Bronchial epithelial cell (primary cell): ENCODE measurements around the gene APP. TPM values are rescaled to one million over a fixed set of nuclear protein-coding genes. Genes with fewer than 3 reads are reported as not detected.

Experiments used
- DNase-seq: peaks from one replicate; pipeline ENCODE4 v3.0.0-alpha.2; 2010; ENCODE audit warnings: low read depth
- FAIRE-seq: peaks from 2 replicates; lab custom pipeline; 2011; peaks lifted over from hg19 to GRCh38; lab: Jason Lieb, UNC
- H3K27me3 ChIP-seq: 2 replicates; pipeline ENCODE4 v1.5.1; 2011; ENCODE audit warnings: low read length; ENCODE audit not compliant: control insufficient read depth, insufficient read depth
- H3K36me3 ChIP-seq: 2 replicates; pipeline ENCODE4 v1.5.1; 2011; ENCODE audit warnings: low read length; ENCODE audit not compliant: control insufficient read depth, insufficient read depth
- H3K4me3 ChIP-seq: 2 replicates; pipeline ENCODE4 v1.5.1; 2011; ENCODE audit warnings: mild to moderate bottlenecking, low read depth, low read length, control low read depth
- CTCF ChIP-seq: IDR thresholded peaks from 2 replicates; pipeline ENCODE4 v1.5.1; 2011; ENCODE audit warnings: mild to moderate bottlenecking, moderate library complexity, low read length, control low read depth, inconsistent platforms; ENCODE audit not compliant: insufficient read depth, severe bottlenecking
- total RNA-seq: library from RNA; depleted of rRNA; stranded (reverse); fragments of >200 nt; gene quantifications from 2 replicates; pipeline ENCODE4 v1.2.1, GENCODE V29; 2014

APP gene
- total RNA-seq, 1 donor from 2014 or later, result 745 TPM

- FAIRE-seq (no peak), DNase-seq (no peak)
- Histone ChIP-seq H3K4me3 (no peak overlapping the region), H3K36me3 (peaks cover 10% of the 10 kb centered on the region), H3K27me3 (no peaks in the 10 kb centered on the region)
- no peak for TF ChIP-seq CTCF
These were observed 281.9 kb downstream of the APP start for GRCh38 chr21:25888711-25889110.

GRCh38 chr21:25887646-25888306 lies 282.8 kb downstream of the APP start:
- H3K27me3 ChIP-seq, result no peaks in the 10 kb centered on the region
- no peak overlapping the region for H3K4me3 ChIP-seq
- no peak for TF ChIP-seq CTCF
- no peak for DNase-seq
- H3K36me3 ChIP-seq, result peaks cover 10% of the 10 kb centered on the region
- FAIRE-seq, result no peak

- TF ChIP-seq CTCF, result no peak
- no peak for DNase-seq
- H3K36me3 ChIP-seq, result peaks cover 12% of the 10 kb centered on the region
- H3K4me3 ChIP-seq, result no peak overlapping the region
- no peak for FAIRE-seq
- no peaks in the 10 kb centered on the region for H3K27me3 ChIP-seq
These were observed 283.4 kb downstream of the APP start for GRCh38 chr21:25887166-25887565.

- H3K27me3 ChIP-seq, result no peaks in the 10 kb centered on the region
- DNase-seq (no peak), FAIRE-seq (no peak)
- no peak for TF ChIP-seq CTCF
- no peak overlapping the region for H3K4me3 ChIP-seq
- peaks cover 9% of the 10 kb centered on the region for H3K36me3 ChIP-seq
These were observed 284.7 kb downstream of the APP start for GRCh38 chr21:25885880-25886279.

- DNase-seq (no peak), FAIRE-seq (no peak)
- no peak for TF ChIP-seq CTCF
- Histone ChIP-seq H3K27me3 (no peaks in the 10 kb centered on the region), H3K4me3 (no peak overlapping the region), H3K36me3 (peaks cover 8% of the 10 kb centered on the region)
These were observed 285.2 kb downstream of the APP start for GRCh38 chr21:25885405-25885804.

- Histone ChIP-seq H3K36me3 (peaks cover 8% of the 10 kb centered on the region), H3K27me3 (no peaks in the 10 kb centered on the region), H3K4me3 (no peak overlapping the region)
- DNase-seq (no peak), FAIRE-seq (no peak)
- no peak for TF ChIP-seq CTCF
These were observed 286.3 kb downstream of the APP start for GRCh38 chr21:25884311-25884710.
